Measurements from ENCODE around the gene STAT5B. TPM values are rescaled to one million over a fixed set of nuclear protein-coding genes. Genes with fewer than 3 reads are reported as not detected.

Gene STAT5B
- total RNA-seq, 1 donor from 2014 or later: 80.6 TPM

GRCh38 chr17:42279776-42280630 lies 3.8 kb upstream of the STAT5B start:
- intact Hi-C loops (cut with DNase I): loop anchor here (5.0 kb wide), 2 partner anchors 48 to 88 kb away; partner anchors contain the start of gene GHDC
- no peak for DNase-seq (ENCODE audit: low spot score in 2 of 2)
- no peaks in the 10 kb centered on the region for H3K27me3 ChIP-seq
- peaks cover 0 to 6% of the 10 kb centered on the region in 2 donors for H3K4me1 ChIP-seq
- no peaks in the 10 kb centered on the region for H3K36me3 ChIP-seq
- no peak overlapping the region for H3K4me3 ChIP-seq
- H3K27ac ChIP-seq: no peak overlapping the region
- H3K9me3 ChIP-seq: no peaks in the 10 kb centered on the region
- no peak for TF ChIP-seq CTCF (IDR thresholded peaks at IDR 0.05)

GRCh38 chr17:42277342-42277712 lies 1.1 kb upstream of the STAT5B start:
- no peaks in the 10 kb centered on the region for H3K36me3 ChIP-seq
- H3K4me1 ChIP-seq: peaks cover 0 to 12% of the 10 kb centered on the region in 2 donors
- H3K27ac ChIP-seq: peak overlapping the region; percentile 87 to 88
- H3K4me3 ChIP-seq: peak overlapping the region; percentile 93 to 94
- no peak for DNase-seq (ENCODE audit: low spot score in 2 of 2)
- no peaks in the 10 kb centered on the region for H3K9me3 ChIP-seq
- intact Hi-C loops (cut with DNase I): loop anchor here (5.0 kb wide), 2 partner anchors 45 to 85 kb away; partner anchors contain the start of gene GHDC
- no peaks in the 10 kb centered on the region for H3K27me3 ChIP-seq
- no peak for TF ChIP-seq CTCF (IDR thresholded peaks at IDR 0.05)

GRCh38 chr17:42276609-42277341 lies 584 bp upstream of the STAT5B start:
- TF ChIP-seq CTCF (IDR thresholded peaks at IDR 0.05): no peak
- peak overlapping the region; percentile 87 to 88 for H3K27ac ChIP-seq
- H3K36me3 ChIP-seq: no peaks in the 10 kb centered on the region
- H3K27me3 ChIP-seq: no peaks in the 10 kb centered on the region
- peak in 1 of 2 donors; percentile 87 for DNase-seq (ENCODE audit: low spot score in 2 of 2)
- peak overlapping the region; percentile 93 to 94 for H3K4me3 ChIP-seq
- intact Hi-C loops (cut with DNase I): loop anchor here (5.0 kb wide), 2 partner anchors 44 to 84 kb away; partner anchors contain the start of gene GHDC
- peaks cover 0 to 12% of the 10 kb centered on the region in 2 donors for H3K4me1 ChIP-seq
- H3K9me3 ChIP-seq: no peaks in the 10 kb centered on the region

- intact Hi-C loops (cut with DNase I): loop anchor here (2.0 to 5.0 kb wide), 3 partner anchors 27 to 83 kb away; partner anchors contain the start of gene GHDC
- no peak for DNase-seq (ENCODE audit: low spot score in 2 of 2)
- no peaks in the 10 kb centered on the region for H3K36me3 ChIP-seq
These were observed 448 bp downstream of the STAT5B start for GRCh38 chr17:42275527-42276358.

More at GRCh38 chr17:42275527-42276358, 448 bp downstream of the STAT5B start:
- Histone ChIP-seq H3K9me3 (no peaks in the 10 kb centered on the region), H3K4me3 (peak overlapping the region; percentile 93 to 94), H3K27me3 (no peaks in the 10 kb centered on the region), H3K4me1 (peaks cover 0 to 12% of the 10 kb centered on the region in 2 donors), H3K27ac (peak overlapping the region; percentile 87 to 88)
- no peak for TF ChIP-seq CTCF (IDR thresholded peaks at IDR 0.05)

Measured in ascending aorta (tissue), 2 donors.